Measurements from ENCODE around the gene SYNJ2. TPM values are rescaled to one million over a fixed set of nuclear protein-coding genes. Genes with fewer than 3 reads are reported as not detected.

The SYNJ2 gene
- total RNA-seq, 1 donor from 2014 or later, result 18.9 TPM

DNA sequence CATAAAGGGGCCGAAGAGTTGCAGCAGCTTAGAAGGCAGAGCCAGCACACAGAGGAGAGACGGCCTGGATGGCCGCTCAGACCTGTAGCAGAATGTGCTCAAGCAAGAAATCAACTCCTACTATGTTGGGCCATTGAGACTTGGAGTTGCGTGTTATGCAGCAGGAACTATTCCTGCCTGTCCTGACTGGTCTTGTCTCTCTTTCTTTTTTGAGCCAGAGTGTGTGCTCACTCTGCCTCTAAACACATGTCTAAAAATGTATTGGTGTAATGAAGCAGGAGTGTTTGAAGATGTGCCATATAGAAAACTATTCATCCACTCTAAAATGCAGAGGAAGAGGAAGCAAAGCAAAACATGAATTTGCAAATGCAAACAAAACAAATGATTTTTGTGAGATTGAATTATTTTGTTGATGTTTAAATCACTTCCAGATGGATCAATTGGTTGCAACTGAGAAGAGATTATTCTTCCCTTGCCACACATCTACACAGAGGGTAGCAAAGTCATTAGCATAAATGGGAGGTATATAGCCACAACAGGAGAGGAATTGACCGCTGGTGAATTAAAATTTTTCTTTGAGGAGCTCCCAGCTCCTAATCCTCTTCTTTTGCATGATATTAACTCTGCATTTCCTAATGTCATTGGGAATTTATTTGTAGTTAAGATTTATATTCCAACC is 20.4 kb upstream of the SYNJ2 start:
- DNase-seq (ENCODE audit: low spot score, unreplicated experiment), result no peak
- no peak overlapping the region for H3K27ac Mint-ChIP-seq
- H3K4me1 Mint-ChIP-seq (ENCODE audit: low read depth), result peaks cover 2% of the 10 kb centered on the region
- peaks cover 6% of the 10 kb centered on the region for H3K36me3 Mint-ChIP-seq (ENCODE audit: insufficient read depth)
- TF ChIP-seq, protein P1, sequence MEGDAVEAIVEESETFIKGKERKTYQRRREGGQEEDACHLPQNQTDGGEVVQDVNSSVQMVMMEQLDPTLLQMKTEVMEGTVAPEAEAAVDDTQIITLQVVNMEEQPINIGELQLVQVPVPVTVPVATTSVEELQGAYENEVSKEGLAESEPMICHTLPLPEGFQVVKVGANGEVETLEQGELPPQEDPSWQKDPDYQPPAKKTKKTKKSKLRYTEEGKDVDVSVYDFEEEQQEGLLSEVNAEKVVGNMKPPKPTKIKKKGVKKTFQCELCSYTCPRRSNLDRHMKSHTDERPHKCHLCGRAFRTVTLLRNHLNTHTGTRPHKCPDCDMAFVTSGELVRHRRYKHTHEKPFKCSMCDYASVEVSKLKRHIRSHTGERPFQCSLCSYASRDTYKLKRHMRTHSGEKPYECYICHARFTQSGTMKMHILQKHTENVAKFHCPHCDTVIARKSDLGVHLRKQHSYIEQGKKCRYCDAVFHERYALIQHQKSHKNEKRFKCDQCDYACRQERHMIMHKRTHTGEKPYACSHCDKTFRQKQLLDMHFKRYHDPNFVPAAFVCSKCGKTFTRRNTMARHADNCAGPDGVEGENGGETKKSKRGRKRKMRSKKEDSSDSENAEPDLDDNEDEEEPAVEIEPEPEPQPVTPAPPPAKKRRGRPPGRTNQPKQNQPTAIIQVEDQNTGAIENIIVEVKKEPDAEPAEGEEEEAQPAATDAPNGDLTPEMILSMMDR (IDR thresholded peaks at IDR 0.05; ENCODE audit: unreplicated experiment), result no peak
- H3K27me3 Mint-ChIP-seq, result no peaks in the 10 kb centered on the region
- H3K4me3 Mint-ChIP-seq (ENCODE audit: low read depth), result no peak overlapping the region
- peaks cover 19% of the 10 kb centered on the region for H3K9me3 Mint-ChIP-seq (ENCODE audit: low read depth)

DNA sequence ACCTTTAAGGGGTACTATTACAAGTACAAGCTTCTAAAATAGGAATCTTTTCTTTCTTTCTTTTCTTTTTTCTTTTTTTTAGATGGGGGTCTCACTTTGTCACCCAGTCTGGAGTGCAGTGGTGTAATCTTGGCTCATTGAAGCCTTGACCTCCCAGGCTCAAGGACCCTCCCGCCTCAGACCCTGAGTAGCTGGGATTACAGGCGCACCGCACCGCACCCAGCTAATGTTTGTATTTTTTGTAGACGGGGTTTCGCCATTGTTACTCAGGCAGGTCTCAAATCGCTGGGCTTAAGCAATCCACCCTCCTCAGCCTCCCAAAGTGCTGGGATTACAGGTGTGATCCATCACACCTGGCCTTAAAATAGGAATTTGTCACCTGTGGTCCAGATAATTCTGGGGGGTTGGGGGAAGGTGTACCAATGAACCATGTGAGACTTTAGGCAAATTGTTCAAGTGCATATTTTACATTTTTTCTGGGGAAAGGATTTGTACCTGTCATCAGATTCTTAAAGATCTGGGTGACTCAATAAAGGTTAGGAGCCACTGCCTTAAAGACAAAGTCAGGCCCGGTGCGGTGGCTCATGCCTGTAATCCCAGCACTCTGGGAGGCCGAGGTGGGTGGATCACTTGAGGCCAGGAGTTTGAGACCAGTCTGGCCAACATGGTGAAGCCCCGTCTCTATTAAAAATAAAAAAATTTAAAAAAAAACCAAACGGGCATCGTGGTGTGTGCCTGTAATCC is 19.7 kb upstream of the SYNJ2 start:
- Mint-ChIP-seq H3K4me3 (ENCODE audit: low read depth) (no peak overlapping the region), H3K27ac (no peak overlapping the region), H3K36me3 (ENCODE audit: insufficient read depth) (peaks cover 6% of the 10 kb centered on the region), H3K4me1 (ENCODE audit: low read depth) (peaks cover 4% of the 10 kb centered on the region), H3K27me3 (no peaks in the 10 kb centered on the region), H3K9me3 (ENCODE audit: low read depth) (peaks cover 19% of the 10 kb centered on the region)
- no peak for DNase-seq (ENCODE audit: low spot score, unreplicated experiment)
- TF ChIP-seq, protein P1 (IDR thresholded peaks at IDR 0.05; ENCODE audit: unreplicated experiment), result no peak

- Mint-ChIP-seq H3K4me3 (ENCODE audit: low read depth) (no peak overlapping the region), H3K27me3 (no peaks in the 10 kb centered on the region), H3K9me3 (ENCODE audit: low read depth) (peaks cover 19% of the 10 kb centered on the region), H3K4me1 (ENCODE audit: low read depth) (peaks cover 10% of the 10 kb centered on the region), H3K27ac (no peak overlapping the region), H3K36me3 (ENCODE audit: insufficient read depth) (peaks cover 6% of the 10 kb centered on the region)
- TF ChIP-seq, protein P1 (IDR thresholded peaks at IDR 0.05; ENCODE audit: unreplicated experiment), result no peak
- DNase-seq (ENCODE audit: low spot score, unreplicated experiment), result no peak
These were observed 18.9 kb upstream of the SYNJ2 start for GRCh38 chr6:157962601-157963302.

DNA sequence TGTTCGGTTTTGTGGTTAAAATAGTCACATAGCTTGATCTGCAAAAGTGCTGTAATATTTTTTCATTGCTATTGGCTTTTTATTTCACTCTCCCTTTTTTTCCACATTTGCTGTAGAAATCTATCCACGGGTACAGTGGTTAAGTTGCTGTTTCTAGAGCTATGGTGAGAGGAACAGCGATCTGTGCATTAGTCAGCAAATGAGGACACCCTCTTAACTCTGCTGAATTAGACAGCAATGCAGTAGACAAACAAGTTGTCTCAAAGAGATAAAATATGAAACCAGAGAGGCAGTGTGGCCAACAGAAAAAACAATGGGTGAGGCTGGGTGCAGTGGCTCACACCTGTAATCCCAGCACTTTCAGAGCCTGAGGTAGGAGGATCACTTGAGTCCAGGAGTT is 17.6 kb upstream of the SYNJ2 start:
- H3K9me3 Mint-ChIP-seq (ENCODE audit: low read depth), result peaks cover 10% of the 10 kb centered on the region
- no peak for DNase-seq (ENCODE audit: low spot score, unreplicated experiment)
- TF ChIP-seq, protein P1 (IDR thresholded peaks at IDR 0.05; ENCODE audit: unreplicated experiment), result no peak
- no peak overlapping the region for H3K27ac Mint-ChIP-seq
- peaks cover 10% of the 10 kb centered on the region for H3K4me1 Mint-ChIP-seq (ENCODE audit: low read depth)
- H3K27me3 Mint-ChIP-seq, result no peaks in the 10 kb centered on the region
- peaks cover 4% of the 10 kb centered on the region for H3K36me3 Mint-ChIP-seq (ENCODE audit: insufficient read depth)
- H3K4me3 Mint-ChIP-seq (ENCODE audit: low read depth), result no peak overlapping the region

- H3K4me3 Mint-ChIP-seq (ENCODE audit: low read depth), result no peak overlapping the region
- H3K4me1 Mint-ChIP-seq (ENCODE audit: low read depth), result peaks cover 10% of the 10 kb centered on the region
- H3K36me3 Mint-ChIP-seq (ENCODE audit: insufficient read depth), result no peaks in the 10 kb centered on the region
- no peaks in the 10 kb centered on the region for H3K27me3 Mint-ChIP-seq
- no peaks in the 10 kb centered on the region for H3K9me3 Mint-ChIP-seq (ENCODE audit: low read depth)
- DNase-seq (ENCODE audit: low spot score, unreplicated experiment), result no peak
- TF ChIP-seq, protein P1 (IDR thresholded peaks at IDR 0.05; ENCODE audit: unreplicated experiment), result no peak
- H3K27ac Mint-ChIP-seq, result no peak overlapping the region
These were observed 16.3 kb upstream of the SYNJ2 start for GRCh38 chr6:157965387-157965786.
